NOMO-1 (cell line): ENCODE data around the gene FAM184B.
"Not testable (repeated sequence)": the region's sequence is repeated elsewhere in the genome, so short reads cannot be mapped to it uniquely, and the experiment has no call there.

Experiments used
- DNase-seq, 2 experiments: peaks; one replicate each; lab custom pipeline; 2025; ENCODE audit not compliant: unreplicated experiment in 2 of 2; lab: John Stamatoyannopoulos, UW

FAM184B gene

DNA sequence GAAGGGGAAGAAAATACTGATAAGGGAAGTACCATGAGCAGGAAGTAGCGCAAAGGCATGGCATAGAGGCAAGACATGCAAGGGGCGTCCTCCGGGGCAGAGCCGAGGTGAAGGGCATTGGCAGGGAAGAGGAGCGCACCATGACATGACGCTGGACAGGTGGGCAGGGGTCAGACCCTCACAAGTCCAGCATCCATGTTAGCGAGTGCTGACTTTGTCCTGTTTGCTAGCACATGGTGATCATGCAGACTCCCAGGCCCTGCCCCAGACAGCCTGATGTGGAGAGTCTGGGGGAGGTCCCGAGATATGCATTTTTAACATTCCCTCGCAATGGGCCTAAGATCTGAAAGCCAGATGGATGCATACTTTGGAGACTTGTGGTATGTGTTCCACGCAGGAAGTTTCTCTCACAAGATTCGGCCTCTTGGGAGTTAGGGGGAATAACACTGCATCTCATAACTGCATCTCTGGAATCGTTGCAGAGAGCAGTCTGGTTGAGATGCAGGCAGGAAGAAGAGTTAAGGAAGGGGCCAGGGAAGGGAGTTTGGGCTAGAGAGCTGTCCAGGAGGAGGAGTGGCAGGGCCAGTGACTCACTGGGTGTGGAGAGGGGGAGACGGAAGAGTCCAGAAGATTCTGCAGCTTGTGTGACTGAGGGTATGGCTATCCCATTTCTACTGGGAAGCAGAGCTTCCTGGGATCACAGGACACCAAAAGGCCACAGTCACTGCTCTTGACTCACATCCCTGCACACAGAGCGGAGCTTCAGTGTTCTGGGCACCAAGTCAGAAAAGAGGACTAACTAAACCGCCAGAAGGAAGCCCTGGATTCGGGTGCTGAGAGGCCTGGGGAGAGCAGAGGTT, 59.7 kb downstream of the FAM184B start:
- no peak for DNase-seq

DNA sequence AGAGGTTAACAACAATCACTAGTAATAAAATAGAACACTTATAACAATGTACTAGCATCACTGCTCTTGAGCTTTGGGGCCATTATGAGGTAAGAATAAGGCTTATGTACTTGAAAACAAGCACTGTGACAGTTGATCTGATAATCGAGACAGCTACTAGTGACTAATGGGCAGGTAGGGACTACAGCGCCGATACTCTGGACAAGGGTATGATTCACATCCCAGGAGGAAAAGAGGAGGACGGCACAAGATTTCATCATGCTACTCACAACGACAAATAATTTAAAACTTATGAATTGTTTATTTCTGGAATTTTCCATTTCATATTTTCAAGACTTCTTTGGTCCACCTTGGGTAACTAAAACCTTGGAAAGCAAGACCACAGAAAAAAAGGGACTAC, 62.3 kb downstream of the FAM184B start:
- no peak for DNase-seq

DNA sequence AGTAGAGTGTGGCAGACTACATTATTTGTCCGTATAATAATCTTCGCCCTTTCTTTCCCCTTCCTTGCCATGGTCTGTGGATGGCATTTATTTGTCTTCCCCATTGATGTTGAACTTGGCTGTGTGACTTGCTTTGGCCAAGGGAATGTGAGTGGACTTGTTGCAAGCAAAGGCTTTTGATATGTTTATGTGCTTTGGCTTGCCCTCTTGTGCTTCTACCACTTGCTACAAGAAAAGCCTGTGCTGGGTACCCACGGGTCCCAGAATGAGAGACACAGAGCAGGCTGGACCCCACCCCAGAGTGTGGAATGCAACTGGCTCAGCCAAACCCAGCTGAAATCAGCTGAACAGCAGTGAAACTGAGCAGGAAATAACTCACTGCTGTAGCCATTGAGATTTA, 63.0 kb downstream of the FAM184B start:
- DNase-seq, result no peak

DNA sequence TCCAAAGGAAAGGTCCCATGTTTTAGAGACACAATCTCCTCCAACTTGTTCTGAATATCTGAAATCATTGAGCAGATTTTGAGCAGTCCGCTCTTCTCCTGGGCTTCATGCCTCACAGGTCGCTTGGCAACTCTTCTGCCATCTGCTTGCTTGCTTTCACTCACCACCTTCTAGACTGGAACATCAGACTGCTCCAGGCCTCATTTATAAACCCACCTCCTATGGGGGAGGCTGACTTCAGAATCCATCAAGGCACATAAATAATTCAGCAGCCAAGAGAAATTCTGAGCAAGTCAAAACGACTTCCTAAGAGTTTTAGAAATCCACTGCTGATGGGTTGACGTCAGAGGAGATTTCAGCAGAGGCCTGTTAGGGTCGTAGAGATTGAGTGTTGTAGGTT, 64.1 kb downstream of the FAM184B start:
- DNase-seq, result no peak

DNA sequence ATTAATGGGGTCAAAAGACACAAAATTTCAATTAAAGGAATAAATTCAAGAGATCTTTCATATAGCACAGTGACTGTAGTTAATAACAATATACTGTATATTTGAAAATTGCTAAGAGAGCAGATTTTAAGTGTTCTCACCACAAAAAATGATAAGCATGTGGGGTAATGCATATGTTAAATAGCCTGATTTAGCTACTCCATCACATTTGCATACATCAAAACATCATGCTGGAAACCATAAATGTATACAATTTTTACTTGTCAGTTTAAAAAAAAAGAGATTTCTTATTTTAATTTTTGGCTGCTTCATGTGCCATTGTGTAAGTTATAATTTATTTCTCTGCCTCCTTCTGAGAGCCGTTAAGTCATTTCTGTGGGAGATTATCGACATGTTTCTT, 65.9 kb downstream of the FAM184B start:
- no peak for DNase-seq

DNA sequence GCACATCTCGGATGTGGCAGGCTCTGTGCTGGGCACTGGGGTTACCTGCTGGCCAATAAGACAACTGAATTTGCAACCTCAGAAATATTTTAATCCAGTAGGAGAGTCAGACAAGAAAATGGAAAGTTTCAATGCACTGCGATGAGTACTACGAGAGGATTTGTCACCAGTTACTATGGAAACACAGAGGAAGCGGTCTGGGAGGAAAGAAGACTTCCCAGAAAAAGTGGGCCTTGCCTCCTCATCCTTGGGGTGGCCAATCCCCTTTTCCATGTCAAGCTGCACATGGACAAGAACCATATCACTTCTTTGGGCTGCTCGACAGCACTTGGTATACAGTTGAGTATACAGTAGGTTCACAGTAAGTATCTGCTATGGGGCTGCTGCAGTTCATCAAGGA, 67.6 kb downstream of the FAM184B start:
- DNase-seq, result no peak

DNA sequence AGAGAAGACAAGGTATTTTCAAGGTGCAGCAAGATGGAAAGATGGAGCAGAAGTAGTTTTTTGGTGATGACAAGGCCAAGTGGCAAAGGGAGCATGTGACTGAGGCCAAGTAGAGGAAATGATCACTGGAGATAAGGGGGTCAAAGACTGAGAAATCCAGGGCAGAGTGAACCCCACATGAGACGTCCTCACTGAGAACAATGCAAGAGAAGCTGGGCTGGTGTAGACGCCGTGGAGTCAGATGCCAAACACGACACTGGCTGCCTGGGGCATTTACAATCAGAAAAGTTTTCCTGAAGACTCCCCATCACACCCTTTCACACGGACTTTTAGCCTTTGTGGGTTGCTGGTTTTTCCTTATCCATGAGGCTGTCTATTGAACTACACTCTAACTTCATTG, 69.3 kb downstream of the FAM184B start:
- no peak for DNase-seq

DNA sequence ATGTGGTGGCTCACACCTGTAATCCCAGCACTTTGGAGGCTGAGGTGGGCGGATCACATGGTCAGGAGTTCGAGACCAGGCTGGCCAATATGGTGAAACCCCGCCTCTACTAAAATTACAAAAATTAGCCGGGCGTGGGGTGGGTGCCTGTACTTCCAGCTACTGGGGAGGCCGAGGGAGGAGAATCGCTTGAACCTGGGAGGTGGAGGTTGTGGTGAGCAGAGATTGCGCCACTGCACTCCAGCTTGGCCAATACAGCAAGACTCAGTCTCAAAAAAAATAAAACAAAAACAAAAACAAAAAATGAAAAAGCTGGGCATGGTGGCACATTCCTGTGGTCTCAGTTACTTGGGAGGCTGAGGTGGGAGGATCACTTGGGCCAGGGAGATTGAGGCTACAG, 70.2 kb downstream of the FAM184B start:
- not testable (repeated sequence) for DNase-seq

DNA sequence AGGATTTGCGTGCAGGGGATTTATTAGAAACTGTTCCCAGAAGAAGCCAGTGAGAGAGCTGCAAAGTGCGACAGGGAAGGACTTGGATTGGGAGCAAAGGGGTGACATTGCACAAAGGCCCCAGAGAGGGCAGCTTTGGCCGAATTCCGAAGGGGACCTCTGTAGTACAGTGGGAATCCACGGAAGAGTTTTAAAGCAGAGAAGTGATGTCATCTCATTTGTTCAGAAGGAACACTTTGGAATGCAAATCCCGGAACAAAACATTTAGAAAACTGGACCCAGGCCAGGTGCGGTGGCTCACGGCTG, 71.7 kb downstream of the FAM184B start:
- no peak for DNase-seq

DNA sequence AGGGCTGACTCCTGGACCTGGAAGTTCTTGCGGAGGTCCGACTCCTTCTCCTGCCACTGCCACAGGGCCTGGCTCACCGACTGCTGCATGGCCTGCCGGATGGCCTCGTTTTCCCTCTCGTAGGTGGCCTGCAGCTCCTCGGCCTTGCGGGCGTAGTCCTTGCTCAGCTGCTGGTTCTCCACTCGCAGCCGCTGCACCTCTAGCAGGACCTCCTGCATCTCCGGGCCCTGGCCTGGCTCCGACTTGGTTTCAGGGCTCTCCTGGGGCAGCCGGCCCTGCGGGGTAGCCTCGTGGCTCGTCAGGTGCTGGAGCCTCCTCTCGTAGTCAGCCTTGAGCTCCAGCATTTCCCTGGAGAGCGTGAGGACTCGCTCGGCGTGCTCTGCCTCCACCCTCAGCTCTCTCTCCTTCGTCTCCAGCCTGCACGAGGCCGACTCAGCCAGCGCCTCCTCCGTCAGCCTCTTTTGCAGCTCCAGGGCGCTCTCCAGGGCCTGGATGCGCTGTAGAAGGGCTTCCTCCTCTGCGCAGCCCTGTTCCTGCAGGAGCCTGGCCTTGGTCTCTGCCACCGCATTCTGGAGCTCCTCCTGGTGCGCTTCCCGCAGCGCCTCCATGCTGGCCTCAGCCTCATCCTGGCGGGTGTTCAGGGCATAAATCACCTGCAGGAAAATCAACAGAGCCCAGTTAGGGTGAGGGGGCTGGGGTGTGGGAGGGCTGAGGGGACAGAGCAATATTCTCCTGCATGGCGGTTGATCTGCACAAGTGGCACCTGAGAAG, 72.2 kb downstream of the FAM184B start:
- DNase-seq, result no peak

DNA sequence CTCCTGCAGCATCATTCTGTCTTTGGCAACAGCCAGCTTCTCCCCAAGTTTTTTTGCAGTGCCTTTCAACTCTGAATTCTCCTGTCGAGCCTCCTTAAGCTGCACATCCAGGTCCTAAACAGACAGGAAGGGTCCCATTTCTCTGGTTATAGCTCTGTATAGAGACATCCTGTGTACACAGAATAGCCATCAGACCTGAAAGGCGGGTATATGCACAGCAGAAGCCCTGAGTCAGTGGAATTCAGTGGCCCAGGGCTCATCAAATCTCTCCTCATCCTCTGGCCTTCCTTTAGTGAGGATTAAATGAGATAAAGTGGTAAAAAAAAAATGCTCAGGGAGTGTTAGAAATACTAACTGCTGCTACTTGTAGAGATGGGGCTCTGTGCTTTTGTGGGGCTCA, 73.8 kb downstream of the FAM184B start:
- no peak for DNase-seq

DNA sequence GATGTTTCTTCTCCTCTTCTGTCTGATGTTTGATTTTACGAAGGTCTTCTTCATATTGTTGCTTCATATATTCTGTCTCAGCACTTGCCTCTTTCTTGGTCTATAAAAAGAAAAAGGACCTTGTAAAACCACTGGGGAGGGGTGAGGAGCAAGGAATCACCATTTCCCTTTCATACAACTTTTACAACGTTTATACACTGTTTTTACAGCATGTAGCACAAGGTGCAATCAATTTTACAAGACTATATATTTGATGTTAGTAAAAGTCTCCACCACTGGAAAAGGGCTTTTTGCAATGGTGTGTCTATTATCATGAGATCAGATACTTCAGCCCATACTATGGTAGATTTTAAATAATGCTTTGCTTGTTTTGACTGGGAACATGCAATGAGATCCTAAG, 76.3 kb downstream of the FAM184B start:
- peak in 1 of 2 experiments; percentile 30 for DNase-seq

DNA sequence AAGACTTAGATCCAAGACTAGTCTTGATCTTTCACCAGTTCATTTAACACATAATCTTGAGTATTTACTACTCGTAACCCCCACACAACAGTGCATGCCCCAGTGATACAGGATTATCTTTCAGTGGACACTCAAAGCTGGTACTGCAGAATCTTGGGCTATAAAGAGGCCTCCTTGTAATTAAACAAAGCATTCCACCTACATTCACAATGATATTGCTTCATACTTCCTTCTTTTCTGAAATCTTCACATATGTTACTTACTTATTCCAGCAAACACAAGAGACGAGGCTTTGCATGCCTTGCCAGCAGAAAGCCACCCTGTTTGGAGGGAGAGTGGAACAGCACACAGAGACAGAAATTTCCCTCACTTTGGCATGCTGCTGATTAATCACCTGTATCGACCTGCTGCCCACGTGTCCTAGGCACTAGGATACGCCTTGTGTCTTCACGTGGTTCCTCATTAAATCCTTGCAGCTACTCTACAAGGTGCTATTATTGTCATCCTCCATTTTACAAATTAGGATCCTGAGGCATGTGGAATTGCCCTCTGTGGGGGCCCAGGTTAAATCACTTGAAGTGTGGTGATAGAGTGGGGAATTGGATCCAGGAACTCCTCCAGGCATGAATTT, 77.3 kb downstream of the FAM184B start:
- peak in 1 of 2 experiments; percentile 32 for DNase-seq

DNA sequence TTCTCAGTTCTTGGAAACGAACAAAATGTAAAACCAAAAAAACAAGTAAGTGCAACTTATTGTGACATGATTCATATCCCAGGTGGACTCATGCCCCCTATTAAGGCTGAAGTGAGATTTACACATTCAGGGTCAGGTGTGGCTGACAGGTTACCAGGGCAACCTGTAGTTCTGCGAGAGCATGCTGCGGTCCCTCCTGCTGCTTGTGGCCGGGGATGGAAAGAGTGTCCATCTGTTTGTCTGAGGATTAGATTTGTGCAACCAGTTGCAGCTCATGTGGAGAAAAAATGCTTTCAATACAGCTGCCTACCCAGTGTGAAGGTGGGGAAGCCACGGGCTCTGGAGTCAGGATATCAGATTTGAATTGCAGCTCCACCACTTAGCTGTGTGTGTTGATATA, 78.8 kb downstream of the FAM184B start:
- DNase-seq, result no peak

DNA sequence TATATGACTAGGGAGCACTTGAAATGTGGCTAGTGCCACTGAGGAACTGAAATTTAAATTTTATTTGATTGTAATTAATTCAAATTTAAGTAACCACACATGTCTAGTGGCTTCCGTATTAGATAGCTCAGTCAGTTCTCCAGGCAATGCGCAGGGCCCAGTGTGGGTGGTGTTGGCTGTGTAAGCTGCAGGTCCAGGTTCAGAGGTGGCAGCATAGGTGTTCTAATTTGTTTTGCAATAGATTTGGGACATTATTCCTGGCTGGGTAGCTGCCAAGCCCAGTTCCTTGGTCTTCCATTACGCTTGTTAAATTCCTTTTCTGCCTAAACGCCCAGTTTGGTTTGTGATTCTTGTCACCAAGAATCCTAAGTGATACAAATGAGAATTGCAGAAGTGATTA, 79.5 kb downstream of the FAM184B start:
- no peak for DNase-seq

DNA sequence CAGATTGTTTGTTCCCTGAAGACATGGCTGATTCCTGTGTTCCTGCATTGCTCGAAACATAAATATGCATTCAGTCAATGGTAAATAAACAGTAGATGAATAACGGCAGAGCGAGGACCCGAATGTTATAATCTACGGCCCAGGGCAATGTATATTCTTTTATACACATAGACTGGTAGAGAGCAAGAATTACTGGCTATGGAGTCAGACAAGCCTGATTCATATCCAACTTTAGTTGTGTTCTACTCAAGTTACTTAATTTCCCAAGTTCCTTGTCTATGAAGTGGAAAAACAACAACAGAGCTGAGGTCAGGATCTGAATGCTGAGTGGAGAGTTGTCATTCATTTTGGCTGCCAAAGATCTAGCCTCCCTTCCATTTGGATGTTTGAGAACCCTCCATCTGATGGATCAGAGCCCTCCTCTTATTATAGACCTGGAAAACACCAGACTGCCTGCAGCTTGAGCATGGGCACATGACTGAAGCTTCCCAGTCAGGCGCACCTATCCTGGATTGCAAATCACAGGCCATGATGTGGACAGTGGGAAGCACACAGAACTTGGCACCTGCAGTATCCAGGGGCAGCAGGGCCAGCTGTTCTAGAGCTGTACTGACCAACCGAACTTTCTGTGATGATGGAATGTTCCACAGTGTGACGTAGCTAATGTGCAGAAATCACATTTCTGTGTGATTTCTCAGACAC, 80.1 kb downstream of the FAM184B start:
- no peak for DNase-seq

DNA sequence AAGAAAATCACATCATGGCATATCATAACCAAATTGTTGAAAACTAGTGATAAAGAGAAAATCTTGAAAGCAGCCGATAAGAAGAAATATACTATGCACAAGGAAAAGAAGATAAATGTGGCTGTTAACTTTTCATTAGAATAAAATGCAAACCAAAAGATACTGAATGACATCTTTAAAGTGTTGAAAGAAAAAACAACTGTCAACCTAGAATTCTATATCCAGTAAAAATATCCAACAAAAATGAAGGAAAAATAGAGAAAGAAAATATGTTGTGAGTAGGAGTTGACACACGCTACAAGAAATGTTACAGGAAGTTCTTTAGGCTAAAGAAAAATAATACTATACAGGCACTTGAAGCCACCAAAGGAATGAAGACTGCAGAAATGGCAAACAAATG, 82.0 kb downstream of the FAM184B start:
- no peak for DNase-seq

DNA sequence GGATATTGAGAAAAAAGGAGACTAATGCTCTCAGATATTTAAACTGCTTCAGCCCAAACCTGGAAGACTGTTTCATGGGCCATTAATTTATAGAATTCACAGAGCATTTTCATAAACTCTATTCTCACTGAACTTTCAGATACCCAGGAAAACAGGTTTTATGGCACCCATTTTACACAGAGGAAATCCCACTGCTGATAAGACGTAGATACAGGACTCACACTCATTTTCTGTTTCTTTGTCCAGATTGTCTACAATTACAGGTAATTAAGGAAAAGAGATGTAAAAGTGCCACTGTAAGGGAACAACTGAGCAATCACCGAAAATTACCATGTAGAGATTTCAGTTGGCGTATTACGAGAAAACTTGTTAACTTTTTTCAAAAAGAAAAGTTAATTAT, 83.3 kb downstream of the FAM184B start:
- DNase-seq, result no peak

DNA sequence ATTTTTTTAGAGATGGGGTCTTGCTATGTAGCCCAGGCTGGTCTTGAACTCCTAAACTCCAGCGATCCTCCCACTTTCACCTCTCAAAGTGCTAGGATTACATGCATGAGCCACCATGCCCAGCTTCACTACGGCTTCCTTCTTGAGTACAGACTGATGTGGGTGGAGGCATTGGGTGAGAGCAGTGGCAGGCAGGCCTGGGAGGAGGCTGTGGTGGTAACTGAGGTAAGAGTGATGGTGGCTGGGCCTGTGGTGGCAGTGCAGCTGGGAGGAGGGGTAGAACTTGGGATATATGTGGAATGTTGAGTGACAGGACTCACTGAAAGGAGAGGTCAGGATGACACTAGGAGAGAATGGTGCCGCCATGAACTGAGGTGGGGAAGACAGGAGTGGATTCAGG, 86.1 kb downstream of the FAM184B start:
- DNase-seq, result no peak

DNA sequence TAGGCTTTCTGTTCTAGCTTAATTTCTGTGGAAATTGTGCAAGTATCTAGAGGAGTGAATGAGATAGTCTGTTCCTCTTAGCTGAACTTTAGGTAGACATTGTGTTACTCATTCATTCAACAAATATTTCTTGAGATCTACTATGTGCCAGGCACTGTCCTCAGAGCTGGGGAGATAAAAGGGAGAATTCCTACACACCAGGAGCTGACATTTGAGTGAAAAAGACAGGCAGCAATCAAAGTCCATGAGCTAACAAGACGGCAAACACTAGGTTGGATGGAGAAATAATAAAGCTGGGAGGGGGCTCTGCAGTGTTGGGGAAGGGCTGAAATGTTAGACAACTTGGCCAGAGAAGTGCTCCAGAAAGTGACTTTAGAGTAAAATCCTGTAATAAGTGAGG, 86.9 kb downstream of the FAM184B start:
- no peak for DNase-seq

DNA sequence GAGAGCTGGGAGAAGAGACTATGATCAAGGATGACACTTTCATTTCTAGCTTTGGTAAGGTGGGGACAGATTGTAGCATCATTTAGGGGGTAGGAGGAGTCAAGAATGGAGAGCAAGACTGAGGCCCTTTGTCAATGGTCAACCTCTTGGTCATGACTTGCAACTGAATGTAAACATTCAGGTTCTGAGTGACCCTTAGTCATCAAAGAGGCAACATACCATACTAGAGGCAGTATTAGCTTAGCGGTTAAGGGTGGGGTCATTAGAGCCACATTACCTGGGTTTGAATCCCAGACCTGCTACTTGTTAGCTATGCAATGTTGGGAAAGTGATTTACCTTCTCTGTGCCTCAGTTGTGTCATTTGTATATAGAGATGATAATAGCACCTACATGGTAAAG, 90.5 kb downstream of the FAM184B start:
- no peak for DNase-seq
